ENCODE data around the gene SRBD1. TPM values are rescaled to one million over a fixed set of nuclear protein-coding genes. Genes with fewer than 3 reads are reported as not detected.

Gene SRBD1
- total and polyA plus RNA-seq, 2 experiments from 2014 or later: 27.4 to 46.3 TPM

DNA sequence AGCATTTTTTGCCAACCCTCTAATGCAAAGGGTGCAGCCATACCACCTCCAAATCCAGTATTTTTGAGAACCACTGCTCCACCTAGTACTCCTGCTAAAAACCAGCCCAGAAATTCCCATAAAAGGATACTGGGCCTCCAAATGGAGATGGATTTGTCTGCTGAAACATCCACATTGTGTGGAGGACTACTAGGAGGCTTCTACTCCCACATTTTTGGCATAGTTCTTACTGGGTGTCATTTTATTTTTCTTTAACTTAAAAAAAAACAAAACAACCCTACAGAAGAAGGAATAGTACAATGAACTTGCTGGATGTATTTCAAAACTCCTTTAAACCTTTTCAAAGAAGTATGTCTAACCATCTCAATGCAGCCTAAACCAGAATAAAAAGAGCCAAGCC is 219.2 kb downstream of the SRBD1 start:
- Histone ChIP-seq H3K27me3 (ENCODE audit: insufficient read depth) (no peaks in the 10 kb centered on the region), H3K4me2 (0 out of 2 replicates have a peak overlapping the region, but pooled peaks have one; percentile 37), H3K79me2 (replicated peaks; ENCODE audit: insufficient read depth) (no peaks in the 10 kb centered on the region; the same call in 1 of the 2 replicates), H3F3A (replicated peaks; ENCODE audit: low read depth) (no peaks in the 10 kb centered on the region), H3K4me3 (no peak overlapping the region), H2AFZ (no peak overlapping the region), H3K9me2 (ENCODE audit: insufficient read depth) (peaks cover 5% of the 10 kb centered on the region; the same call in 1 of the 2 replicates), H4K20me1 (replicated peaks; ENCODE audit: insufficient read depth) (no peaks in the 10 kb centered on the region), H3K36me3 (ENCODE audit: insufficient read depth) (no peaks in the 10 kb centered on the region), H3K4me1 (ENCODE audit: insufficient read depth) (peaks cover 49% of the 10 kb centered on the region), H3K27ac (ENCODE audit: low read depth) (peak overlapping the region; percentile 85; the same call in 1 of the 2 replicates)
- DNase-seq (ENCODE audit: low spot score): no peak
- Mint-ChIP-seq H3K4me3 (no peak overlapping the region), H3K9me3 (no peaks in the 10 kb centered on the region), H3K27me3 (ENCODE audit: insufficient read depth, low read depth, poor library complexity) (no peaks in the 10 kb centered on the region), H3K27ac (peak overlapping the region; percentile 70; the same call in 1 of the 2 replicates), H3K4me1 (peaks cover 61% of the 10 kb centered on the region), H3K36me3 (ENCODE audit: low read depth) (peaks cover 13% of the 10 kb centered on the region)
- TF ChIP-seq JUNB (IDR thresholded peaks at IDR 0.05; ENCODE audit: unreplicated experiment) (no peak), CREB1 (CRISPR knock-in tag; IDR thresholded peaks at IDR 0.05; ENCODE audit: low read depth) (no peak), ZNF114 (CRISPR knock-in tag; IDR thresholded peaks at IDR 0.05) (no peak), EZH2 (IDR thresholded peaks at IDR 0.05; ENCODE audit: low read depth, unreplicated experiment) (no peak), ZNF331 (CRISPR knock-in tag; IDR thresholded peaks at IDR 0.05; ENCODE audit: low read depth) (no peak), EZH2phosphoT487 (IDR thresholded peaks at IDR 0.05; ENCODE audit: unreplicated experiment) (no peak), STAT1 (IDR thresholded peaks at IDR 0.05; ENCODE audit: unreplicated experiment) (no peak), NANOG (IDR thresholded peaks at IDR 0.05; ENCODE audit: borderline replicate concordance) (no peak), POLR2AphosphoS5 (IDR thresholded peaks at IDR 0.05; ENCODE audit: low read depth) (no peak)
- TF ChIP-seq, protein P1, sequence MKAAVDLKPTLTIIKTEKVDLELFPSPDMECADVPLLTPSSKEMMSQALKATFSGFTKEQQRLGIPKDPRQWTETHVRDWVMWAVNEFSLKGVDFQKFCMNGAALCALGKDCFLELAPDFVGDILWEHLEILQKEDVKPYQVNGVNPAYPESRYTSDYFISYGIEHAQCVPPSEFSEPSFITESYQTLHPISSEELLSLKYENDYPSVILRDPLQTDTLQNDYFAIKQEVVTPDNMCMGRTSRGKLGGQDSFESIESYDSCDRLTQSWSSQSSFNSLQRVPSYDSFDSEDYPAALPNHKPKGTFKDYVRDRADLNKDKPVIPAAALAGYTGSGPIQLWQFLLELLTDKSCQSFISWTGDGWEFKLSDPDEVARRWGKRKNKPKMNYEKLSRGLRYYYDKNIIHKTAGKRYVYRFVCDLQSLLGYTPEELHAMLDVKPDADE (IDR thresholded peaks at IDR 0.05): no peak
- TF ChIP-seq, protein P2, sequence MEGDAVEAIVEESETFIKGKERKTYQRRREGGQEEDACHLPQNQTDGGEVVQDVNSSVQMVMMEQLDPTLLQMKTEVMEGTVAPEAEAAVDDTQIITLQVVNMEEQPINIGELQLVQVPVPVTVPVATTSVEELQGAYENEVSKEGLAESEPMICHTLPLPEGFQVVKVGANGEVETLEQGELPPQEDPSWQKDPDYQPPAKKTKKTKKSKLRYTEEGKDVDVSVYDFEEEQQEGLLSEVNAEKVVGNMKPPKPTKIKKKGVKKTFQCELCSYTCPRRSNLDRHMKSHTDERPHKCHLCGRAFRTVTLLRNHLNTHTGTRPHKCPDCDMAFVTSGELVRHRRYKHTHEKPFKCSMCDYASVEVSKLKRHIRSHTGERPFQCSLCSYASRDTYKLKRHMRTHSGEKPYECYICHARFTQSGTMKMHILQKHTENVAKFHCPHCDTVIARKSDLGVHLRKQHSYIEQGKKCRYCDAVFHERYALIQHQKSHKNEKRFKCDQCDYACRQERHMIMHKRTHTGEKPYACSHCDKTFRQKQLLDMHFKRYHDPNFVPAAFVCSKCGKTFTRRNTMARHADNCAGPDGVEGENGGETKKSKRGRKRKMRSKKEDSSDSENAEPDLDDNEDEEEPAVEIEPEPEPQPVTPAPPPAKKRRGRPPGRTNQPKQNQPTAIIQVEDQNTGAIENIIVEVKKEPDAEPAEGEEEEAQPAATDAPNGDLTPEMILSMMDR (conservative IDR thresholded peaks at IDR 0.05; ENCODE audit: low read depth in 2 of 2): no peak
- TF ChIP-seq, protein P3, sequence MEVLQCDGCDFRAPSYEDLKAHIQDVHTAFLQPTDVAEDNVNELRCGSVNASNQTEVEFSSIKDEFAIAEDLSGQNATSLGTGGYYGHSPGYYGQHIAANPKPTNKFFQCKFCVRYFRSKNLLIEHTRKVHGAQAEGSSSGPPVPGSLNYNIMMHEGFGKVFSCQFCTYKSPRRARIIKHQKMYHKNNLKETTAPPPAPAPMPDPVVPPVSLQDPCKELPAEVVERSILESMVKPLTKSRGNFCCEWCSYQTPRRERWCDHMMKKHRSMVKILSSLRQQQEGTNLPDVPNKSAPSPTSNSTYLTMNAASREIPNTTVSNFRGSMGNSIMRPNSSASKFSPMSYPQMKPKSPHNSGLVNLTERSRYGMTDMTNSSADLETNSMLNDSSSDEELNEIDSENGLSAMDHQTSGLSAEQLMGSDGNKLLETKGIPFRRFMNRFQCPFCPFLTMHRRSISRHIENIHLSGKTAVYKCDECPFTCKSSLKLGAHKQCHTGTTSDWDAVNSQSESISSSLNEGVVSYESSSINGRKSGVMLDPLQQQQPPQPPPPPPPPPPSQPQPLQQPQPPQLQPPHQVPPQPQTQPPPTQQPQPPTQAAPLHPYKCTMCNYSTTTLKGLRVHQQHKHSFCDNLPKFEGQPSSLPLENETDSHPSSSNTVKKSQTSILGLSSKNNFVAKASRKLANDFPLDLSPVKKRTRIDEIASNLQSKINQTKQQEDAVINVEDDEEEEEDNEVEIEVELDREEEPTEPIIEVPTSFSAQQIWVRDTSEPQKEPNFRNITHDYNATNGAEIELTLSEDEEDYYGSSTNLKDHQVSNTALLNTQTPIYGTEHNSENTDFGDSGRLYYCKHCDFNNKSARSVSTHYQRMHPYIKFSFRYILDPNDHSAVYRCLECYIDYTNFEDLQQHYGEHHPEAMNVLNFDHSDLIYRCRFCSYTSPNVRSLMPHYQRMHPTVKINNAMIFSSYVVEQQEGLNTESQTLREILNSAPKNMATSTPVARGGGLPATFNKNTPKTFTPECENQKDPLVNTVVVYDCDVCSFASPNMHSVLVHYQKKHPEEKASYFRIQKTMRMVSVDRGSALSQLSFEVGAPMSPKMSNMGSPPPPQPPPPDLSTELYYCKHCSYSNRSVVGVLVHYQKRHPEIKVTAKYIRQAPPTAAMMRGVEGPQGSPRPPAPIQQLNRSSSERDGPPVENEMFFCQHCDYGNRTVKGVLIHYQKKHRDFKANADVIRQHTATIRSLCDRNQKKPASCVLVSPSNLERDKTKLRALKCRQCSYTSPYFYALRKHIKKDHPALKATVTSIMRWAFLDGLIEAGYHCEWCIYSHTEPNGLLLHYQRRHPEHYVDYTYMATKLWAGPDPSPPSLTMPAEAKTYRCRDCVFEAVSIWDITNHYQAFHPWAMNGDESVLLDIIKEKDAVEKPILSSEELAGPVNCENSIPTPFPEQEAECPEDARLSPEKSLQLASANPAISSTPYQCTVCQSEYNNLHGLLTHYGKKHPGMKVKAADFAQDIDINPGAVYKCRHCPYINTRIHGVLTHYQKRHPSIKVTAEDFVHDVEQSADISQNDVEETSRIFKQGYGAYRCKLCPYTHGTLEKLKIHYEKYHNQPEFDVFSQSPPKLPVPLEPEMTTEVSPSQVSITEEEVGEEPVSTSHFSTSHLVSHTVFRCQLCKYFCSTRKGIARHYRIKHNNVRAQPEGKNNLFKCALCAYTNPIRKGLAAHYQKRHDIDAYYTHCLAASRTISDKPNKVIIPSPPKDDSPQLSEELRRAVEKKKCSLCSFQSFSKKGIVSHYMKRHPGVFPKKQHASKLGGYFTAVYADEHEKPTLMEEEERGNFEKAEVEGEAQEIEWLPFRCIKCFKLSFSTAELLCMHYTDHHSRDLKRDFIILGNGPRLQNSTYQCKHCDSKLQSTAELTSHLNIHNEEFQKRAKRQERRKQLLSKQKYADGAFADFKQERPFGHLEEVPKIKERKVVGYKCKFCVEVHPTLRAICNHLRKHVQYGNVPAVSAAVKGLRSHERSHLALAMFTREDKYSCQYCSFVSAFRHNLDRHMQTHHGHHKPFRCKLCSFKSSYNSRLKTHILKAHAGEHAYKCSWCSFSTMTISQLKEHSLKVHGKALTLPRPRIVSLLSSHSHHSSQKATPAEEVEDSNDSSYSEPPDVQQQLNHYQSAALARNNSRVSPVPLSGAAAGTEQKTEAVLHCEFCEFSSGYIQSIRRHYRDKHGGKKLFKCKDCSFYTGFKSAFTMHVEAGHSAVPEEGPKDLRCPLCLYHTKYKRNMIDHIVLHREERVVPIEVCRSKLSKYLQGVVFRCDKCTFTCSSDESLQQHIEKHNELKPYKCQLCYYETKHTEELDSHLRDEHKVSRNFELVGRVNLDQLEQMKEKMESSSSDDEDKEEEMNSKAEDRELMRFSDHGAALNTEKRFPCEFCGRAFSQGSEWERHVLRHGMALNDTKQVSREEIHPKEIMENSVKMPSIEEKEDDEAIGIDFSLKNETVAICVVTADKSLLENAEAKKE (CRISPR knock-in tag; IDR thresholded peaks at IDR 0.05): no peak
- TF ChIP-seq, protein P4, sequence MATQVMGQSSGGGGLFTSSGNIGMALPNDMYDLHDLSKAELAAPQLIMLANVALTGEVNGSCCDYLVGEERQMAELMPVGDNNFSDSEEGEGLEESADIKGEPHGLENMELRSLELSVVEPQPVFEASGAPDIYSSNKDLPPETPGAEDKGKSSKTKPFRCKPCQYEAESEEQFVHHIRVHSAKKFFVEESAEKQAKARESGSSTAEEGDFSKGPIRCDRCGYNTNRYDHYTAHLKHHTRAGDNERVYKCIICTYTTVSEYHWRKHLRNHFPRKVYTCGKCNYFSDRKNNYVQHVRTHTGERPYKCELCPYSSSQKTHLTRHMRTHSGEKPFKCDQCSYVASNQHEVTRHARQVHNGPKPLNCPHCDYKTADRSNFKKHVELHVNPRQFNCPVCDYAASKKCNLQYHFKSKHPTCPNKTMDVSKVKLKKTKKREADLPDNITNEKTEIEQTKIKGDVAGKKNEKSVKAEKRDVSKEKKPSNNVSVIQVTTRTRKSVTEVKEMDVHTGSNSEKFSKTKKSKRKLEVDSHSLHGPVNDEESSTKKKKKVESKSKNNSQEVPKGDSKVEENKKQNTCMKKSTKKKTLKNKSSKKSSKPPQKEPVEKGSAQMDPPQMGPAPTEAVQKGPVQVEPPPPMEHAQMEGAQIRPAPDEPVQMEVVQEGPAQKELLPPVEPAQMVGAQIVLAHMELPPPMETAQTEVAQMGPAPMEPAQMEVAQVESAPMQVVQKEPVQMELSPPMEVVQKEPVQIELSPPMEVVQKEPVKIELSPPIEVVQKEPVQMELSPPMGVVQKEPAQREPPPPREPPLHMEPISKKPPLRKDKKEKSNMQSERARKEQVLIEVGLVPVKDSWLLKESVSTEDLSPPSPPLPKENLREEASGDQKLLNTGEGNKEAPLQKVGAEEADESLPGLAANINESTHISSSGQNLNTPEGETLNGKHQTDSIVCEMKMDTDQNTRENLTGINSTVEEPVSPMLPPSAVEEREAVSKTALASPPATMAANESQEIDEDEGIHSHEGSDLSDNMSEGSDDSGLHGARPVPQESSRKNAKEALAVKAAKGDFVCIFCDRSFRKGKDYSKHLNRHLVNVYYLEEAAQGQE (IDR thresholded peaks at IDR 0.05; ENCODE audit: unreplicated experiment): no peak
- ATAC-seq: peak; percentile 21; the same call in 1 of the 3 replicates
